A549 (cell line): ENCODE measurements around the gene TMOD1.

Experiments
- CTCF ChIP-seq: fragments of >200 bp; sonication (Bioruptor Twin); formaldehyde crosslinking; IDR thresholded peaks from 3 replicates; pipeline ENCODE4 v1.5.1; 2016
- ESRRA ChIP-seq: fragments of 150-350 bp; IDR thresholded peaks from 2 replicates; pipeline ENCODE4 v1.6.1; 2014; ENCODE audit warnings: mild to moderate bottlenecking, low read length, borderline replicate concordance
- KDM1A ChIP-seq: fragments of 200-600 bp; sonication (generic); IDR thresholded peaks from 2 replicates; pipeline ENCODE4 v1.6.1; 2016; ENCODE audit warnings: low read depth, mild to moderate bottlenecking
- NFE2L2 ChIP-seq: fragments of 150-350 bp; conservative IDR thresholded peaks from 2 replicates; pipeline ENCODE4 v1.6.1; 2014; ENCODE audit warnings: low read length
- POLR2A ChIP-seq: IDR thresholded peaks from 2 replicates; pipeline ENCODE4 v1.6.1; 2012; ENCODE audit warnings: mild to moderate bottlenecking, low read length
- RFX5 ChIP-seq: fragments of 450-650 bp; IDR thresholded peaks from 2 replicates; pipeline ENCODE4 v1.7.1; 2014; ENCODE audit warnings: antibody characterized with exemption, mild to moderate bottlenecking, moderate library complexity
- SMC3 ChIP-seq: fragments of >200 bp; sonication (Bioruptor Twin); formaldehyde crosslinking; IDR thresholded peaks from 3 replicates; pipeline ENCODE4 v1.6.1; 2018; ENCODE audit warnings: inconsistent platforms
- ZC3H11A ChIP-seq: fragments of 450-650 bp; IDR thresholded peaks from 2 replicates; pipeline ENCODE4 v1.6.1; 2014; ENCODE audit warnings: antibody characterized with exemption, mild to moderate bottlenecking

GRCh38 chr9:97517331-97518089, 16.0 kb downstream of the TMOD1 start:
- TF ChIP-seq ZC3H11A = no peak
- no peak for TF ChIP-seq CTCF
- no peak for TF ChIP-seq POLR2A
- TF ChIP-seq RFX5 = no peak
- no peak for TF ChIP-seq NFE2L2
- TF ChIP-seq KDM1A = no peak
- no peak for TF ChIP-seq ESRRA
- no peak for TF ChIP-seq SMC3
